GM12878 (cell line): Measurements from ENCODE around the gene CADM2. TPM values are rescaled to one million over a fixed set of nuclear protein-coding genes. Genes with fewer than 3 reads are reported as not detected.

Experiments
- ATAC-seq: fragments of 200-7000 bp; cut with Tn5 transposase; 3 replicates; pipeline ENCODE4 v1.9.1; 2020; ENCODE audit warnings: mild to moderate bottlenecking, moderate library complexity
- BruUV-seq: library from RNA; stranded (reverse); fragments of 400-500 nt; replicated peaks from 2 replicates; lab custom pipeline; 2021; lab: Mats Ljungman, UMichigan
- CTCF ChIA-PET: fragments of 300-600 bp; sonication (Branson Sonifier 250); formaldehyde crosslinking; extraction: SDS; loops from one replicate; lab custom pipeline; 2021; ENCODE audit warnings: inconsistent platforms; lab: Yijun Ruan, JAX
- POLR2A ChIA-PET: fragments of 350-600 bp; formaldehyde crosslinking; extraction: SDS; loops from one replicate; lab custom pipeline; 2021; ENCODE audit warnings: inconsistent platforms; lab: Charles Lee
- RAD21 ChIA-PET: fragments of 300-600 bp; sonication (Branson Sonifier 250); formaldehyde crosslinking; loops from one replicate; lab custom pipeline; 2023; ENCODE audit warnings: antibody characterized with exemption; ENCODE audit not compliant: unreplicated experiment; lab: Charles Lee
- SMC1A ChIA-PET: fragments of 300-600 bp; sonication (Branson Sonifier 250); formaldehyde crosslinking; loops from one replicate; lab custom pipeline; 2023; ENCODE audit not compliant: unreplicated experiment, uncharacterized antibody; lab: Charles Lee
- DNase-seq: peaks from one replicate; pipeline ENCODE4 v3.0.0-alpha.2; 2011; ENCODE audit warnings: low read depth, low spot score
- FAIRE-seq: peaks from 3 replicates; lab custom pipeline; 2011; peaks lifted over from hg19 to GRCh38; lab: Jason Lieb, UNC
- H2AFZ ChIP-seq: 2 replicates; pipeline ENCODE4 v1.6.0; 2011; ENCODE audit warnings: low read depth, low read length, control low read depth; ENCODE audit not compliant: control insufficient read depth
- H3K27ac ChIP-seq: 2 replicates; pipeline ENCODE4 v1.5.1; 2011; ENCODE audit warnings: control low read depth; ENCODE audit not compliant: control insufficient read depth, insufficient read depth
- H3K27me3 ChIP-seq, 2 experiments: replicated peaks in 1 of 2; 2 replicates each; pipeline versions ENCODE4 v1.6.0 to v1.6.1; 2011; ENCODE audit warnings: low read length in 1 of 2; ENCODE audit not compliant: control insufficient read depth in 2 of 2, insufficient read depth in 2 of 2
- H3K36me3 ChIP-seq, 2 experiments: 2 replicates each; pipeline ENCODE4 v1.5.1; 2011; ENCODE audit warnings: low read length in 1 of 2; ENCODE audit not compliant: control insufficient read depth in 2 of 2, insufficient read depth in 2 of 2
- H3K4me1 ChIP-seq: 2 replicates; pipeline ENCODE4 v1.6.1; 2011; ENCODE audit warnings: mild to moderate bottlenecking, low read length, moderate library complexity, mixed read lengths; ENCODE audit not compliant: control insufficient read depth, insufficient read depth
- H3K4me2 ChIP-seq: 2 replicates; pipeline ENCODE4 v1.6.0; 2011; ENCODE audit warnings: control low read depth; ENCODE audit not compliant: control insufficient read depth, insufficient read depth
- H3K4me3 ChIP-seq: fragments of 200-600 bp; sonication (generic); 2 replicates; pipeline ENCODE4 v1.5.1; 2016
- H3K79me2 ChIP-seq: 2 replicates; pipeline ENCODE4 v1.6.0; 2011; ENCODE audit warnings: low read length; ENCODE audit not compliant: control insufficient read depth, insufficient read depth
- H3K9ac ChIP-seq: 2 replicates; pipeline ENCODE4 v1.8.0; 2011; ENCODE audit warnings: low read length, control low read depth, mixed read lengths; ENCODE audit not compliant: control insufficient read depth, insufficient read depth
- H3K9me3 ChIP-seq: replicated peaks from 3 replicates; pipeline ENCODE4 v1.5.1; 2011; ENCODE audit warnings: mild to moderate bottlenecking, low read length; ENCODE audit not compliant: control insufficient read depth, insufficient read depth
- H4K20me1 ChIP-seq: 2 replicates; pipeline ENCODE4 v1.6.0; 2011; ENCODE audit not compliant: control insufficient read depth, insufficient read depth
- CBFB ChIP-seq: IDR thresholded peaks from 2 replicates; pipeline ENCODE4 v1.6.1; 2016; ENCODE audit warnings: antibody characterized with exemption, low read depth
- CTCF ChIP-seq, 3 experiments: IDR thresholded peaks in 2 of 3; conservative IDR thresholded peaks in 1 of 3; 2 replicates each; pipeline ENCODE4 v1.5.1; 2011; ENCODE audit warnings: low read depth in 3 of 3, low read length in 3 of 3, mild to moderate bottlenecking in 3 of 3, control low read depth in 2 of 3, moderate library complexity in 2 of 3, inconsistent platforms in 1 of 3, mixed read lengths in 1 of 3; ENCODE audit not compliant: control insufficient read depth in 2 of 3, insufficient read depth in 1 of 3; ENCODE audit errors: extremely low read depth in 1 of 3
- DPF2 ChIP-seq: fragments of 450-650 bp; IDR thresholded peaks from 2 replicates; pipeline ENCODE4 v1.6.1; 2017; ENCODE audit warnings: mild to moderate bottlenecking
- MEF2A ChIP-seq: IDR thresholded peaks from 2 replicates; pipeline ENCODE4 v1.6.1; 2011; ENCODE audit warnings: low read depth, mild to moderate bottlenecking, low read length, moderate library complexity; ENCODE audit not compliant: insufficient read depth
- MYC ChIP-seq: IDR thresholded peaks from 2 replicates; pipeline ENCODE4 v1.6.1; 2011; ENCODE audit warnings: mild to moderate bottlenecking, low read length, moderate library complexity, inconsistent platforms; ENCODE audit not compliant: insufficient read depth, insufficient replicate concordance, insufficient read length, severe bottlenecking
- PKNOX1 ChIP-seq: fragments of 450-650 bp; IDR thresholded peaks from 2 replicates; pipeline ENCODE4 v1.6.1; 2016; ENCODE audit warnings: mild to moderate bottlenecking
- POLR2AphosphoS2 ChIP-seq: IDR thresholded peaks from 2 replicates; pipeline ENCODE4 v1.6.1; 2011; ENCODE audit warnings: low read depth, mild to moderate bottlenecking, low read length, improper control_type of control experiment, moderate library complexity
- RCOR1 ChIP-seq: conservative IDR thresholded peaks from 2 replicates; pipeline ENCODE4 v1.6.1; 2012; ENCODE audit warnings: low read depth, low read length, improper control_type of control experiment
- REST ChIP-seq: IDR thresholded peaks from 2 replicates; pipeline ENCODE4 v1.6.1; 2012; ENCODE audit warnings: mild to moderate bottlenecking, low read depth, low read length
- SIN3A ChIP-seq: IDR thresholded peaks from 2 replicates; pipeline ENCODE4 v1.6.1; 2012; ENCODE audit warnings: low read depth, low read length, improper control_type of control experiment
- TAF1 ChIP-seq: IDR thresholded peaks from 2 replicates; pipeline ENCODE4 v1.6.1; 2011; ENCODE audit warnings: mild to moderate bottlenecking, low read depth, low read length, borderline replicate concordance
- WRNIP1 ChIP-seq: IDR thresholded peaks from 2 replicates; pipeline ENCODE4 v1.6.1; 2011; ENCODE audit warnings: low read depth, low read length, improper control_type of control experiment, borderline replicate concordance
- WGBS: methylation state at CpG from one replicate; pipeline ENCODE4 v1.1.6; 2016; ENCODE audit warnings: low lambda C conversion rate; ENCODE audit not compliant: insufficient replicate concordance, insufficient coverage; ENCODE audit errors: missing lambda C conversion rate; 5-methylcytosine and 5-hydroxymethylcytosine counted together
- in situ Hi-C: fragments of 300-500 bp; cut with MboI; formaldehyde crosslinking; loops from 9 replicates; pipeline ENCODE4 v1.14.3; 2018; ENCODE audit warnings: mixed read lengths
- intact Hi-C: fragments of 100-400 bp; cut with micrococcal nuclease; formaldehyde crosslinking; loops from one replicate; pipeline ENCODE4 v1.14.2; 2022; ENCODE audit not compliant: unreplicated experiment
- polyA plus RNA-seq, 11 experiments: library from polyadenylated mRNA; depleted of rRNA in 4 of 11; unstranded in 6 of 11; stranded (reverse) in 5 of 11; fragments of >200 nt; fragmentation: Nextera tagmentation in 4 of 11; fragmentation: Illumina TruSeq in 1 of 11; extraction: Ambion mirVana in 4 of 11; extraction: Trizol in 1 of 11; gene quantifications; 1 replicate in 1 of 11; 2 replicates in 10 of 11; pipeline versions ENCODE4 v1.2.1 to v1.2.3, GENCODE V29; 2011 to 2016; ENCODE audit warnings: inconsistent platforms in 2 of 11, missing spikeins in 2 of 11, low read depth in 1 of 11
- total RNA-seq, 4 experiments: library from RNA; depleted of rRNA in 3 of 4; stranded (reverse); fragments of >200 nt in 3 of 4; fragmentation: Illumina TruSeq in 1 of 4; extraction: Trizol in 1 of 4; gene quantifications; 2 replicates each; pipeline versions ENCODE4 v1.2.1 to v1.2.3, GENCODE V29; 2013 to 2021
- TF ChIP-seq, protein P1 (sequence below): IDR thresholded peaks from 2 replicates; pipeline ENCODE4 v1.6.1; 2011; ENCODE audit warnings: borderline replicate concordance, low read depth, mild to moderate bottlenecking, moderate library complexity, low read length; ENCODE audit not compliant: insufficient read depth, poor library complexity, severe bottlenecking
- TF ChIP-seq, protein P2 (sequence below): IDR thresholded peaks from 2 replicates; pipeline ENCODE4 v1.6.1; 2011; ENCODE audit warnings: low read depth, low read length, improper control_type of control experiment, borderline replicate concordance
- TF ChIP-seq, protein P3 (sequence below): IDR thresholded peaks from 2 replicates; pipeline ENCODE4 v1.6.1; 2011; ENCODE audit warnings: low read depth, mild to moderate bottlenecking, low read length, moderate library complexity, borderline replicate concordance; ENCODE audit errors: extremely low read depth

Gene CADM2
- total and polyA plus RNA-seq, 10 of the 15 experiments (the other 5 are each of a cell fraction or from before 2014, with no cell fraction given) = 0.13 TPM; not detected in 9

DNA sequence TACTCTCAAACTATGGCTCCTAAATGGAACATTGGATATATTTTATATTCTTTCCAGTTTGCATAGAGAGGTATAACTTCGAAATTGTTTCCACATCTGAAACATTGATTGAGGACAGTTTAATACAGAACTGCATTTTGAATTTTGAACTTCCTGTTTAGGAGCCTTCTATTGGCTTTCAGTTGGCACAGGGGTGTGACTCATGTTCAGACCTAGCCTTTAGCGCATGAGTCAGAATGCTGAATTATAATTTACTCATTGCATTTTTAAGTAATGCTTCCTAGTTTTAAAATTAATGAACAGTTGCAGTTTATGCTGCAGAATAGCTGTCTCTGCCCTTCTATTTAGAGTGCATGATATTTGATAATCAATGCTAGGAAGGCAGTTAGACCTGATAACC, 751.7 kb downstream of the CADM2 start:
- 20% methylated on average over 2 of the region's 2 CpGs for WGBS
- H3K27me3 ChIP-seq = no peaks in the 10 kb centered on the region
- H3K4me2 ChIP-seq = no peak overlapping the region
- H3K9ac ChIP-seq = no peak overlapping the region
- H3K4me1 ChIP-seq = no peaks in the 10 kb centered on the region
- no peak overlapping the region for H3K27ac ChIP-seq
- in situ Hi-C loops (no loop called here), intact Hi-C loops (no loop called here)
- BruUV-seq = no TSS peak
- DNase-seq (no peak), ATAC-seq (no peak), FAIRE-seq (no peak)
- ChIA-PET CTCF (no interaction called here), RAD21 (no interaction called here), SMC1A (no interaction called here), POLR2A (no interaction called here)
- no peaks in the 10 kb centered on the region for H3K79me2 ChIP-seq
- no peaks in the 10 kb centered on the region for H3K36me3 ChIP-seq
- no peaks in the 10 kb centered on the region for H3K9me3 ChIP-seq
- H2AFZ ChIP-seq = no peak overlapping the region
- no peaks in the 10 kb centered on the region for H4K20me1 ChIP-seq
- H3K4me3 ChIP-seq = no peak overlapping the region
- TF ChIP-seq DPF2 (no peak), POLR2AphosphoS2 (no peak), CTCF (IDR thresholded peaks at IDR 0.05 in 2 of 3, conservative IDR thresholded peaks at IDR 0.05 in 1 of 3; ENCODE audit: control insufficient read depth in 2 of 3, extremely low read depth in 1 of 3, insufficient read depth in 1 of 3, low read depth in 3 of 3, low read length in 3 of 3) (no peak), WRNIP1 (no peak), SIN3A (no peak), TAF1 (no peak), PKNOX1 (no peak), MEF2A (no peak), REST (no peak), CBFB (no peak), MYC (no peak), RCOR1 (no peak)
- TF ChIP-seq, protein P1, sequence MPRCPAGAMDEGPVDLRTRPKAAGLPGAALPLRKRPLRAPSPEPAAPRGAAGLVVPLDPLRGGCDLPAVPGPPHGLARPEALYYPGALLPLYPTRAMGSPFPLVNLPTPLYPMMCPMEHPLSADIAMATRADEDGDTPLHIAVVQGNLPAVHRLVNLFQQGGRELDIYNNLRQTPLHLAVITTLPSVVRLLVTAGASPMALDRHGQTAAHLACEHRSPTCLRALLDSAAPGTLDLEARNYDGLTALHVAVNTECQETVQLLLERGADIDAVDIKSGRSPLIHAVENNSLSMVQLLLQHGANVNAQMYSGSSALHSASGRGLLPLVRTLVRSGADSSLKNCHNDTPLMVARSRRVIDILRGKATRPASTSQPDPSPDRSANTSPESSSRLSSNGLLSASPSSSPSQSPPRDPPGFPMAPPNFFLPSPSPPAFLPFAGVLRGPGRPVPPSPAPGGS = no peak
- TF ChIP-seq, protein P2, sequence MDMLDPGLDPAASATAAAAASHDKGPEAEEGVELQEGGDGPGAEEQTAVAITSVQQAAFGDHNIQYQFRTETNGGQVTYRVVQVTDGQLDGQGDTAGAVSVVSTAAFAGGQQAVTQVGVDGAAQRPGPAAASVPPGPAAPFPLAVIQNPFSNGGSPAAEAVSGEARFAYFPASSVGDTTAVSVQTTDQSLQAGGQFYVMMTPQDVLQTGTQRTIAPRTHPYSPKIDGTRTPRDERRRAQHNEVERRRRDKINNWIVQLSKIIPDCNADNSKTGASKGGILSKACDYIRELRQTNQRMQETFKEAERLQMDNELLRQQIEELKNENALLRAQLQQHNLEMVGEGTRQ = no peak
- TF ChIP-seq, protein P3, sequence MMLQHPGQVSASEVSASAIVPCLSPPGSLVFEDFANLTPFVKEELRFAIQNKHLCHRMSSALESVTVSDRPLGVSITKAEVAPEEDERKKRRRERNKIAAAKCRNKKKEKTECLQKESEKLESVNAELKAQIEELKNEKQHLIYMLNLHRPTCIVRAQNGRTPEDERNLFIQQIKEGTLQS = no peak
